Duodenal mucosa (tissue), 2 donors: ENCODE results near the gene SGMS1.

ENCODE experiments used
- H3K27ac ChIP-seq: one replicate; pipeline ENCODE4 v1.7.0; 2013; ENCODE audit warnings: low read depth, low read length
- H3K27me3 ChIP-seq, 2 donors: one replicate each; pipeline ENCODE4 v1.7.0; 2013; ENCODE audit warnings: low read length in 2 of 2, control low read depth in 1 of 2; ENCODE audit not compliant: insufficient read depth in 2 of 2, control insufficient read depth in 1 of 2
- H3K36me3 ChIP-seq, 2 donors: one replicate each; pipeline ENCODE4 v1.7.0; 2013; ENCODE audit warnings: low read length in 2 of 2, control low read depth in 1 of 2; ENCODE audit not compliant: insufficient read depth in 2 of 2, control insufficient read depth in 1 of 2
- H3K4me1 ChIP-seq, 2 donors: one replicate each; pipeline ENCODE4 v1.7.0; 2013; ENCODE audit warnings: low read length in 2 of 2, control low read depth in 1 of 2; ENCODE audit not compliant: insufficient read depth in 2 of 2, control insufficient read depth in 1 of 2
- H3K4me3 ChIP-seq, 2 donors: one replicate each; pipeline ENCODE4 v1.7.0; 2013; ENCODE audit warnings: low read length in 2 of 2, low read depth in 1 of 2
- H3K9ac ChIP-seq, 2 donors: one replicate each; pipeline ENCODE4 v1.7.0; 2013; ENCODE audit warnings: low read length in 2 of 2, low read depth in 1 of 2
- H3K9me3 ChIP-seq, 2 donors: one replicate each; pipeline ENCODE4 v1.7.0; 2013; ENCODE audit warnings: low read length in 2 of 2, control low read depth in 1 of 2; ENCODE audit not compliant: control insufficient read depth in 1 of 2

Gene SGMS1

DNA sequence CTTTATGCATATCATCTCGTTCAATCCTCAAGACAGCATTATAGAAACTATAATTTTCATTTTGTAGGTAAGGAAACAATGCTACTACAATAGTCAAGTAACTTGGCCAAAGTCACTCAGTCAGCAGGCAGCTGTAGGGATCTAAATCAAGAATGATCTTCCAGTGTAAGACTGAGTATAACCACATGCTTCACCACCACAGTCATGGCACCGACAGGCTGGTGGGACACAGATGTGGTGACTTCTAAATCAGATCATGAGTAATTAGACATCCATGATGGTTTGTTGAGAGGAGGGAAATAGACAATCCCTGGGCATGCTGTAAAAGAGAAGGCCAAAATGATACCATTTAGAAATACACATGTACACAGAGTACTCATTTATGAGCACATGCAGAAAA lies 288.4 kb downstream of the SGMS1 start:
- Histone ChIP-seq H3K4me1 (no peaks in the 10 kb centered on the region), H3K27me3 (no peaks in the 10 kb centered on the region), H3K36me3 (peaks cover 4 to 8% of the 10 kb centered on the region in 2 donors), H3K9ac (no peak overlapping the region), H3K9me3 (no peaks in the 10 kb centered on the region), H3K27ac (no peak overlapping the region), H3K4me3 (no peak overlapping the region)

DNA sequence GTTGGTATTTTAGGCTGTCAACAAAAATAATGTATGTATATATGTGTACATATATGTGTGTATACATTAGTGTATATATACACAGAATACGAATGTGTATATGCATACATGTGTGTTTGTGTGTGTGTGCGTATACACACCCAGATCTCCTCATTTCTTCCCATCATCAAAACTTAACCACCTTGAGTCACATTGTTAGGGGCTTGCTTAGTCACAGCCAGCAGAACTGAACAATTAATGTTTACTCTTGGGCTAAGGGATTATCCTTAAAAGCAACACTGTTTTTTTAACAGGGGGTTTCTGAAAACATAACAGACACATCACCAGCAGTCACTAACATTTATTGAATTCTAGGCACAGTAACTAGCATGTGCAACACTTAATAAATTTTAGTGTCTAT lies 289.5 kb downstream of the SGMS1 start:
- Histone ChIP-seq H3K4me1 (no peaks in the 10 kb centered on the region), H3K4me3 (no peak overlapping the region), H3K36me3 (peaks cover under 1 to 8% of the 10 kb centered on the region in 2 donors), H3K9me3 (no peaks in the 10 kb centered on the region), H3K27ac (no peak overlapping the region), H3K27me3 (no peaks in the 10 kb centered on the region), H3K9ac (no peak overlapping the region)

DNA sequence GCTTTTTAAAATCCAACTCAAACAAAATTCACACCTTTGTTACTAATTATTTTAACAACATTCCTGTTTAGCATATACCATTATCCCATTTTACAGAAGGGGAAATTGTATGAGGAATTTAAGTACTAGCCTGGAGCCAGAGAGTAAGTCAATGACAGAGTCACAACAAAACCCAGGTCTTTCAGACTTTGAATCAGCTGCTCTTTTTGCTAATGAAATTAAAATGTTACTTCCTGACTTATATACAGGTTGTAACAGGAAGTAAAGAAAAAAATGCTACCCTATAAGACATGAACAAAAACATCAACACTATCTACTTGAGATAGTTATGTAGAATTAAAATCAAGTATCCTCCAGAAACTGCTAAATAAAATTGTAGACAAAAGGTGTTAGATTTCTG lies 289.9 kb downstream of the SGMS1 start:
- no peak overlapping the region for H3K4me3 ChIP-seq
- no peaks in the 10 kb centered on the region for H3K4me1 ChIP-seq
- no peaks in the 10 kb centered on the region for H3K27me3 ChIP-seq
- no peak overlapping the region for H3K27ac ChIP-seq
- H3K9ac ChIP-seq, result no peak overlapping the region
- no peaks in the 10 kb centered on the region for H3K9me3 ChIP-seq
- peaks cover 0 to 8% of the 10 kb centered on the region in 2 donors for H3K36me3 ChIP-seq

DNA sequence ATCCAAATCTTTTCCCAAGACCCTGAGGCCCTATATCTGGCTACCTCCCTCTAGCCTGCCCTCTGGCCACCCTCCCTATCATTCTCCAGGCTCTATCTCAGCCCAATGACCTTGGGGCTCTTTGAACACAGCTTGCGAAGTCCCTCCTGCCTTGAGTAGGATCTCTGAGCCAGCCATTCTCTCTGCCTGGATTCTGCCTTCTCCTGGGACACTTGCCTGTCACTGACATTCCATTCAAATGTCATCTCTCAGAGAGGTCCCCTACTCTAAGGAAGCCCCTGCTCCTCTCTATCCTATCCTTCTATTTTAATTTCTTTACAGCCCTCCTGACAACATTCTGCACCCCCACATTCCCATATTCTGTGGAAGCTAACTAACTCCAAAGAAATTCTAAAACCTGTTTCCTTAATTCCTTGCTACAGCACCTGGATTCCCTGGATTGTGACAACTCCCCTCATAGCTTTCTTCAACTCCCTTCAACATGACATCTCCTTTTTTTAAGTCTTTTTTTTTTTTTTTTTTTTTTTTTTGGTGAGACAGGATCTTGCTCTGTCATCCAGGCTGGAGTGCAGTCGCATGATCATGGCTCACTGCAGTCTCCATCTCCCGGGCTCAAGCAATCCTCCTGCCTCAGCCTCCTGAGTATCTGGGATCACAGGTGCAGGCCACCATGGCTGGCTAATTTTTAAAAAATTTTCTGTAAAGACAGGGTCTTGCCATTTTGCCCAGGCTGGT lies 291.5 kb downstream of the SGMS1 start:
- peaks cover 0 to 8% of the 10 kb centered on the region in 2 donors for H3K36me3 ChIP-seq
- peaks cover 0 to 5% of the 10 kb centered on the region in 2 donors for H3K4me1 ChIP-seq
- H3K9ac ChIP-seq, result no peak overlapping the region
- H3K27ac ChIP-seq, result no peak overlapping the region
- H3K27me3 ChIP-seq, result no peaks in the 10 kb centered on the region
- no peaks in the 10 kb centered on the region for H3K9me3 ChIP-seq
- no peak overlapping the region for H3K4me3 ChIP-seq

DNA sequence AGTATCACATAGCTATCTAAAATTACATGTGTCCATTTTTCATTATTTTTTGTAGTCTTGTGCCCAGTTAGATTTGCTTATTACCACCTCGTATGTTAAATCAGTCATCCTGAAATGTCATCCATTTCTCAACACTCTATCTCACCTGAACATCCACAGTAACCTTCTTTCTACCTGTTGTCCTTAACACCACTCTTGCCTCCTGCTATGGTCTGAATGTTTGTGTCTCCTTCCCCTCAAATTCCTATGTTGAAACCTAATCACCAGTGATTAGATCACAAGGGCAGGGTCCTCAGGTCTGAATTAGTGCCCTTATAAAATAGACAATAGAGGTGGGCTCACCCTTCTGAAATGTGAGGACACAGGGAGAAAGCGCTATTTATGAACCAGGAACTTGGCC lies 292.3 kb downstream of the SGMS1 start:
- H3K9me3 ChIP-seq, result no peaks in the 10 kb centered on the region
- H3K4me1 ChIP-seq, result peaks cover 0 to 13% of the 10 kb centered on the region in 2 donors
- peaks cover 0 to 8% of the 10 kb centered on the region in 2 donors for H3K36me3 ChIP-seq
- H3K9ac ChIP-seq, result no peak overlapping the region
- no peak overlapping the region for H3K4me3 ChIP-seq
- H3K27me3 ChIP-seq, result no peaks in the 10 kb centered on the region
- no peak overlapping the region for H3K27ac ChIP-seq

DNA sequence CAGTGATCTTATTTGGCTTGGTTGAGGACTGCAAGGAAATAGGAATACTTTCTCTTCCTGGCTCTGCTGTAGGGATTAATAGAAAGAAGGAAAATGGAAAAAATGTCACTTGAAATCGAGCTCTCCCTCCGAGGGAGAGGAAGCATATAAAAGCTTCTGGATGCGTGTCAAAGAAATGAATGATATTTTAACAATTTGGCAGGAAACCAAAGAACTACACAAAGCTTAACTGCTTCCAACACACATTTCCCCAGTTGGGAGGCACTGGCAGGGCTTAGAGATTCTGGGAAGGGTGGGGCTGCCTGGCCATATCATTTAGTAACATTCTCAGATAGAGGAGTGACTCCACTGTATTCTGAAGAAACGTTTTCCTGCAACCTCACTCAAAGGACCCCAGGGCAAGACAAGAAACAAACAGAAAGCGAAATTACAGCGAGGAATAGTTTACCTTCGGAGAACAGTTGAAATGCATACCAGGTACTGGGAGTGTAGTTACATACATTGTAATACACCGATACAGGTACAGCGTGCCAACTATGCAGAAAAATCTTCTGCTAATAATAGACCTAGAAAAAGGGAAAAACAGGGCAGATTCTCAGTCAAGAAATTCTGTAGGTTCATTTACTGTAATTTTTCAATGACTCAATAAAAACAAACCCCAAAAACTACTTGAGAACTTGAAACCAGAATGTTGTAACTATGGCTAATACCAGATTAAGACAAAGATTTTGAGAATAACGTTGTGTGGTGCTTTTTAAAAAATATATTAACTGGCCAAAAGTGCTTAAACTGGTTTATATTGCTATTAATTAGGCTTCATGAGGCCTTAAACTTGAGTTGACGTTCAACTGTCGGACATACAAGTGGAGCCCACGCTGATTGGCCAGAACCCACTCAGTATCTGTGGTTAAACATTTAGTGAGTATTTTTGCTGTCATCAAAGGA lies 296.7 kb downstream of the SGMS1 start:
- peaks cover 0 to 20% of the 10 kb centered on the region in 2 donors for H3K4me1 ChIP-seq
- H3K9me3 ChIP-seq, result no peaks in the 10 kb centered on the region
- peak overlapping the region; percentile 29 to 43 for H3K4me3 ChIP-seq
- H3K36me3 ChIP-seq, result no peaks in the 10 kb centered on the region
- H3K9ac ChIP-seq, result peak overlapping the region in 1 of 2 donors; percentile 41
- no peaks in the 10 kb centered on the region for H3K27me3 ChIP-seq
- H3K27ac ChIP-seq, result no peak overlapping the region

DNA sequence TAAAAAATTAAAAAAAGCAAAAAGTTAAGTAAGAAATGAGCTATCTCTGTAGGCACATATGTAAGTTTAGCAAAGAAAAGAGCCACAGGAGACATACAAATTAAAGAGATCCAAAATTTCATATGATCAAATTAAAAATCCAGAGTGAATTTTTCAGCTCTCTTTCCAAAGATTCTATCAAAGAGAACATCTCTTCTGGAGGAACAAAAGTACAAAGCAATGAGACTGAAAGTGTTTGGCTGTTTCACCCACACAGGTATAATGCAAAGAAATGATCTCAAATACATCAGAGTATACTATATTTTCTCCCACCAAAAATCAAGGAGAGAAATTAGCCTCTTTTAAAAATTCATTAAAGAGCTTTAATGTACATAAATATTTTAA lies 297.6 kb downstream of the SGMS1 start:
- Histone ChIP-seq H3K4me1 (peaks cover 0 to 20% of the 10 kb centered on the region in 2 donors), H3K27ac (no peak overlapping the region), H3K27me3 (no peaks in the 10 kb centered on the region), H3K9ac (no peak overlapping the region), H3K36me3 (no peaks in the 10 kb centered on the region), H3K9me3 (no peaks in the 10 kb centered on the region), H3K4me3 (no peak overlapping the region)

DNA sequence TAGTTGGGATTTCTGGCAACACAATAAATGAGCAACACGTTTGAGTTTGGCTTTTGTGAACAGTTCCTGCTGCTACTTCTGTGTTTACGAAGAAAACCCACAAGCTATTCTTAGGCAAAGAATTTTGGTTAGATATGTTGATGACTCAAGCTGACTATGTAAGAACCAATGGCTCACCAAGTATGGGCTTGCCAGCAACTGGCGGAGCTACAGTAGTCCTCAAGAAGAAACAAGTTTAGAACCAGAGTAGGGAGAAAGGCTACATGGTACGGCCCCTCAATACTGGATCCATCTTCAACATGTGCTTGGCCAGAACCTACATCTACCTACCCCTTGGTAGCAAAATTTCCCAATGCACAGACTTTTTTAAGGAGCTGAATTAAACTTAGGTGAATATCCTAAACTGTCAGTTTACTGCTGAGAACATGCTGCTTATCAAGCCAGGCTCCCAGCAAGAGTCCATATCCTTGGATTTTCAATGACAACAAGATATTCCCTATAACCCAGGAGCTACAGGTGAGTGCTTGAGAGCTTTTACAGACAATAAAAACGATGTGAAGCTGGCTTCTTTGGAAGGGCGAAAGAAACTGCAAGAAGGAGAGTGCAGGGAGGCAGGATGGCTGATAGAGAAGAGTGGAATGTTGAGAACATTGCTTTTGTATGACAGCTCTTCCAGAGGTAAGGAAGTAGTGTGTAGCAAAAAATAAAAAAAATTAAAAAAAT lies 298.1 kb downstream of the SGMS1 start:
- peaks cover 0 to 20% of the 10 kb centered on the region in 2 donors for H3K4me1 ChIP-seq
- peaks cover 0 to under 1% of the 10 kb centered on the region in 2 donors for H3K36me3 ChIP-seq
- H3K27ac ChIP-seq, result peak overlapping the region; percentile 13
- no peaks in the 10 kb centered on the region for H3K27me3 ChIP-seq
- H3K4me3 ChIP-seq, result no peak overlapping the region
- H3K9me3 ChIP-seq, result no peaks in the 10 kb centered on the region
- H3K9ac ChIP-seq, result no peak overlapping the region

DNA sequence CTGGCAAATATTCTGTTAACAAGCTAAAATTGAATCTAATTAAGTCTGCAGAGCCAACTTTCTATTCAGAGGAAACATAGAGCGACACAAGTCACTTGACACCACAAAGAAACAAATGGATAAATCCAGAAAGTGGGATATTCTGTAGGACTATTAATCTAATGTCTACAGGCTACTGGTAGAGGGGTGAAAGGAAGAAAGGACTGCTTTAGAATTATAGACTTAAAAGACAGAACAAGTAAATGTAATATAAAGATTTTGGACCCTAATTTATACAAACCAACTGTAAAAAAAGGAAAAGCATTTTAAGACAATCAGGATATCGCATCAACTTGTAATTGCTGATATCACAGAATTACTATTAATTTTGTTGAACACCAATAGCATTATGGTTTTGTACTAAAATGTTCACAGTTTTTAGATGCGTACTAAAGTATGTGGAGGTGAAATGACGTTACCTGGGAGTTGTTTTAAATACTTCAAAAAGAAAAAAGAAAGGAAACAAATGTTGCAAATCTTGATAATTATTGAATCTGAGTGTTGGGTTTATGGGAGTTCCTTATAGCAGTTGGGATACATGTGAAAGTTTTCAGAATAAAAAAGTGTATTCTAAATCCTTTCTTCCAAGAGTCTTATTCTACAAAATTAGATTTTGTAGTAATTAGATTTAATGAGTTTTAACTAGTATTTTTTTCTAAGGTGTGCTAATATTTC lies 298.9 kb downstream of the SGMS1 start:
- peaks cover 0 to 3% of the 10 kb centered on the region in 2 donors for H3K36me3 ChIP-seq
- no peak overlapping the region for H3K4me3 ChIP-seq
- peaks cover 0 to 20% of the 10 kb centered on the region in 2 donors for H3K4me1 ChIP-seq
- H3K9ac ChIP-seq, result no peak overlapping the region
- H3K27me3 ChIP-seq, result no peaks in the 10 kb centered on the region
- H3K9me3 ChIP-seq, result no peaks in the 10 kb centered on the region
- peak overlapping the region; percentile 13 for H3K27ac ChIP-seq
